Measurements from ENCODE around the gene R3HDM2. TPM values are rescaled to one million over a fixed set of nuclear protein-coding genes. Genes with fewer than 3 reads are reported as not detected.

Gene R3HDM2
- total and polyA plus RNA-seq, 2 of the 13 experiments (the other 11 are each of a cell fraction or from before 2014, with no cell fraction given): 11.1 to 23.5 TPM

GRCh38 chr12:57380300-57380699 lies 50.5 kb downstream of the R3HDM2 start:
- H3K36me3 ChIP-seq (replicated peaks in 1 of 2; ENCODE audit: control insufficient read depth in 1 of 2, insufficient read depth in 2 of 2, low read length in 2 of 2): no peaks in the 10 kb centered on the region
- H3K9ac ChIP-seq (ENCODE audit: insufficient read depth, low read depth, low read length): no peak overlapping the region
- no peaks in the 10 kb centered on the region for H3K4me1 ChIP-seq (ENCODE audit: insufficient read depth, low read length)
- ChIA-PET POLR2A (no interaction called here), CTCF (ENCODE audit: low intra/inter-chr PET ratio, low total read pairs) (no interaction called here)
- H3K79me2 ChIP-seq (ENCODE audit: insufficient read depth, low read length): no peaks in the 10 kb centered on the region
- H3K9me3 ChIP-seq (ENCODE audit: low read length): no peaks in the 10 kb centered on the region
- DNase-seq (ENCODE audit: low spot score): no peak
- intact Hi-C loops (cut with micrococcal nuclease; ENCODE audit: unreplicated experiment): no loop called here
- 94% methylated on average over 1 of the region's 1 CpG for WGBS (ENCODE audit: low lambda C conversion rate)
- no peak for FAIRE-seq
- no peak overlapping the region for H3K4me3 ChIP-seq (replicated peaks in 1 of 3; ENCODE audit: insufficient read depth in 1 of 3, low read depth in 2 of 3, low read length in 3 of 3)
- no peak for TF ChIP-seq SKIL (CRISPR knock-in tag; IDR thresholded peaks at IDR 0.05; ENCODE audit: borderline replicate concordance)
- no peak for TF ChIP-seq ZNF276 (CRISPR knock-in tag; IDR thresholded peaks at IDR 0.05; ENCODE audit: low read depth)
- H2AFZ ChIP-seq (ENCODE audit: low read length): no peak overlapping the region
- BruUV-seq (replicated peaks): no TSS peak
- H3K27me3 ChIP-seq (ENCODE audit: control insufficient read depth in 1 of 2, insufficient read depth in 2 of 2, low read length in 2 of 2): no peaks in the 10 kb centered on the region
- in situ Hi-C loops (cut with HindIII; ENCODE audit: extremely low pct_ligation_motif_present, low pct_unique_long_range_greater_than_20kb): no loop called here
- no peak overlapping the region for H3K4me2 ChIP-seq (ENCODE audit: low read depth, low read length)
- H3K27ac ChIP-seq (ENCODE audit: extremely low read length, insufficient read depth, low read length): no peak overlapping the region
- ATAC-seq: no peak
- no peaks in the 10 kb centered on the region for H4K20me1 ChIP-seq (ENCODE audit: insufficient read depth, low read length)

GRCh38 chr12:57377103-57377840 lies 53.6 kb downstream of the R3HDM2 start:
- H3K4me2 ChIP-seq (ENCODE audit: low read depth, low read length): no peak overlapping the region
- H2AFZ ChIP-seq (ENCODE audit: low read length): no peak overlapping the region
- 89% methylated on average over 3 of the region's 3 CpGs for WGBS (ENCODE audit: low lambda C conversion rate)
- FAIRE-seq (no peak), ATAC-seq (no peak), DNase-seq (ENCODE audit: low spot score) (no peak)
- H3K27ac ChIP-seq (ENCODE audit: extremely low read length, insufficient read depth, low read length): no peak overlapping the region
- no peaks in the 10 kb centered on the region for H3K36me3 ChIP-seq (replicated peaks in 1 of 2; ENCODE audit: control insufficient read depth in 1 of 2, insufficient read depth in 2 of 2, low read length in 2 of 2)
- H3K9me3 ChIP-seq (ENCODE audit: low read length): no peaks in the 10 kb centered on the region
- CTCF ChIA-PET (ENCODE audit: low intra/inter-chr PET ratio, low total read pairs): no interaction called here
- in situ Hi-C loops (cut with HindIII; ENCODE audit: extremely low pct_ligation_motif_present, low pct_unique_long_range_greater_than_20kb): no loop called here
- H3K27me3 ChIP-seq (ENCODE audit: control insufficient read depth in 1 of 2, insufficient read depth in 2 of 2, low read length in 2 of 2): no peaks in the 10 kb centered on the region
- H3K4me1 ChIP-seq (ENCODE audit: insufficient read depth, low read length): peaks cover 7% of the 10 kb centered on the region; the same call in 1 of the 2 replicates
- intact Hi-C loops (cut with micrococcal nuclease; ENCODE audit: unreplicated experiment): no loop called here
- BruUV-seq (replicated peaks): no TSS peak
- H3K4me3 ChIP-seq (replicated peaks in 1 of 3; ENCODE audit: insufficient read depth in 1 of 3, low read depth in 2 of 3, low read length in 3 of 3): no peak overlapping the region
- POLR2A ChIA-PET: no interaction called here
- no peak overlapping the region for H3K9ac ChIP-seq (ENCODE audit: insufficient read depth, low read depth, low read length)
- no peaks in the 10 kb centered on the region for H3K79me2 ChIP-seq (ENCODE audit: insufficient read depth, low read length)
- no peaks in the 10 kb centered on the region for H4K20me1 ChIP-seq (ENCODE audit: insufficient read depth, low read length)
- TF ChIP-seq ARID2 (CRISPR knock-in tag; IDR thresholded peaks at IDR 0.05; ENCODE audit: borderline replicate concordance) (no peak), MLX (CRISPR knock-in tag; IDR thresholded peaks at IDR 0.05) (no peak), DPF2 (CRISPR knock-in tag; IDR thresholded peaks at IDR 0.05; ENCODE audit: borderline replicate concordance, low read depth) (no peak), HES4 (CRISPR knock-in tag; IDR thresholded peaks at IDR 0.05; ENCODE audit: borderline replicate concordance) (no peak), RAD51 (IDR thresholded peaks at IDR 0.05; ENCODE audit: borderline replicate concordance) (no peak), ZNF879 (CRISPR knock-in tag; IDR thresholded peaks at IDR 0.05) (no peak), ARHGAP35 (CRISPR knock-in tag; IDR thresholded peaks at IDR 0.05; ENCODE audit: borderline replicate concordance) (no peak), STAT6 (CRISPR knock-in tag; IDR thresholded peaks at IDR 0.05; ENCODE audit: borderline replicate concordance) (no peak)
